Hepatocyte (in vitro differentiated cells): ENCODE measurements around the gene DCXR. TPM values are rescaled to one million over a fixed set of nuclear protein-coding genes. Genes with fewer than 3 reads are reported as not detected.

Experiments
- DNase-seq: peaks from one replicate; pipeline ENCODE4 v3.0.0-alpha.2; 2016; ENCODE audit warnings: low spot score
- H2AFZ ChIP-seq: fragments of 200-600 bp; sonication (generic); 2 replicates; pipeline ENCODE4 v1.6.0; 2016; ENCODE audit warnings: antibody characterized with exemption, mild to moderate bottlenecking
- H3K27ac ChIP-seq: fragments of 200-600 bp; sonication (generic); 2 replicates; pipeline ENCODE4 v1.5.1; 2016; ENCODE audit warnings: mild to moderate bottlenecking
- H3K27me3 ChIP-seq: fragments of 200-600 bp; sonication (generic); 2 replicates; pipeline ENCODE4 v1.6.1; 2016
- H3K36me3 ChIP-seq: fragments of 200-600 bp; sonication (generic); replicated peaks from 2 replicates; pipeline ENCODE4 v1.5.1; 2016; ENCODE audit warnings: low read depth; ENCODE audit not compliant: insufficient read depth
- H3K4me1 ChIP-seq: fragments of 200-600 bp; sonication (generic); 2 replicates; pipeline ENCODE4 v1.5.1; 2016; ENCODE audit warnings: mild to moderate bottlenecking, moderate library complexity; ENCODE audit not compliant: insufficient read depth
- H3K4me2 ChIP-seq: fragments of 200-600 bp; sonication (generic); 2 replicates; pipeline ENCODE4 v1.6.0; 2016
- H3K4me3 ChIP-seq: fragments of 200-600 bp; sonication (generic); 2 replicates; pipeline ENCODE4 v1.5.1; 2016; ENCODE audit warnings: mild to moderate bottlenecking
- H3K79me2 ChIP-seq: fragments of 200-600 bp; sonication (generic); 2 replicates; pipeline ENCODE4 v1.6.0; 2017; ENCODE audit warnings: mild to moderate bottlenecking
- H3K9me2 ChIP-seq: fragments of 200-600 bp; sonication (generic); replicated peaks from 2 replicates; pipeline ENCODE4 v1.6.0; 2017; ENCODE audit warnings: mild to moderate bottlenecking; ENCODE audit not compliant: insufficient read depth
- H3K9me3 ChIP-seq: fragments of 200-600 bp; sonication (generic); 2 replicates; pipeline ENCODE4 v1.5.1; 2016; ENCODE audit warnings: low read depth, mild to moderate bottlenecking
- H4K20me1 ChIP-seq: fragments of 200-600 bp; sonication (generic); 2 replicates; pipeline ENCODE4 v1.6.0; 2016; ENCODE audit warnings: mild to moderate bottlenecking; ENCODE audit not compliant: insufficient read depth, poor library complexity, severe bottlenecking
- CTCF ChIP-seq: fragments of 200-600 bp; sonication (generic); IDR thresholded peaks from 2 replicates; pipeline ENCODE4 v1.5.1; 2016; ENCODE audit warnings: antibody characterized with exemption, mild to moderate bottlenecking; ENCODE audit not compliant: poor library complexity
- EZH2 ChIP-seq: fragments of 200-600 bp; sonication (generic); IDR thresholded peaks from 2 replicates; pipeline ENCODE4 v1.6.1; 2016; ENCODE audit warnings: antibody characterized with exemption, mild to moderate bottlenecking, borderline replicate concordance
- EZH2phosphoT487 ChIP-seq: fragments of 200-600 bp; sonication (generic); IDR thresholded peaks from one replicate; pipeline ENCODE4 v1.6.1; 2018; ENCODE audit warnings: antibody characterized with exemption, mild to moderate bottlenecking, low read depth, moderate library complexity; ENCODE audit not compliant: unreplicated experiment, severe bottlenecking
- WGBS: methylation state at CpG from one replicate; pipeline ENCODE4 v1.1.6; 2016; ENCODE audit warnings: low lambda C conversion rate; ENCODE audit errors: missing lambda C conversion rate; 5-methylcytosine and 5-hydroxymethylcytosine counted together
- polyA plus RNA-seq: library from polyadenylated mRNA; unstranded; fragments of >200 nt; fragmentation: Nextera tagmentation; extraction: Ambion mirVana; gene quantifications from 2 replicates; pipeline ENCODE4 v1.2.1, GENCODE V29; 2016
- total RNA-seq: library from RNA; depleted of rRNA; stranded (reverse); fragments of >200 nt; gene quantifications from 2 replicates; pipeline ENCODE4 v1.2.3, GENCODE V29; 2014

Gene DCXR
- total and polyA plus RNA-seq, 2 experiments from 2014 or later = 118 to 207 TPM

- H3K4me1 ChIP-seq = no peaks in the 10 kb centered on the region
- no peak overlapping the region for H3K4me2 ChIP-seq
- H3K9me2 ChIP-seq = no peaks in the 10 kb centered on the region
- no peaks in the 10 kb centered on the region for H3K79me2 ChIP-seq
- no peaks in the 10 kb centered on the region for H3K27me3 ChIP-seq
- no peaks in the 10 kb centered on the region for H3K9me3 ChIP-seq
- H3K4me3 ChIP-seq = no peak overlapping the region
- DNase-seq = no peak
- no peak overlapping the region for H3K27ac ChIP-seq
- no peak overlapping the region for H2AFZ ChIP-seq
- WGBS = 93% methylated on average over 35 of the region's 36 CpGs
- TF ChIP-seq CTCF (no peak), EZH2phosphoT487 (no peak), EZH2 (no peak)
- H3K36me3 ChIP-seq = no peaks in the 10 kb centered on the region
- peaks cover 3% of the 10 kb centered on the region for H4K20me1 ChIP-seq
Observed at GRCh38 chr17:82080048-82080788, 42.7 kb upstream of the DCXR start.

- 98% methylated on average over 37 of the region's 47 CpGs for WGBS
- no peaks in the 10 kb centered on the region for H3K27me3 ChIP-seq
- TF ChIP-seq EZH2 = no peak
- TF ChIP-seq CTCF = no peak
- TF ChIP-seq EZH2phosphoT487 = no peak
- no peaks in the 10 kb centered on the region for H3K9me3 ChIP-seq
- H3K9me2 ChIP-seq = no peaks in the 10 kb centered on the region
- H2AFZ ChIP-seq = no peak overlapping the region
- no peak for DNase-seq
- no peaks in the 10 kb centered on the region for H3K4me1 ChIP-seq
- H4K20me1 ChIP-seq = peaks cover 3% of the 10 kb centered on the region
- no peak overlapping the region for H3K4me3 ChIP-seq
- no peak overlapping the region for H3K4me2 ChIP-seq
- H3K27ac ChIP-seq = no peak overlapping the region
- no peaks in the 10 kb centered on the region for H3K79me2 ChIP-seq
- H3K36me3 ChIP-seq = no peaks in the 10 kb centered on the region
Observed at GRCh38 chr17:82079001-82079677, 41.6 kb upstream of the DCXR start.

DNA sequence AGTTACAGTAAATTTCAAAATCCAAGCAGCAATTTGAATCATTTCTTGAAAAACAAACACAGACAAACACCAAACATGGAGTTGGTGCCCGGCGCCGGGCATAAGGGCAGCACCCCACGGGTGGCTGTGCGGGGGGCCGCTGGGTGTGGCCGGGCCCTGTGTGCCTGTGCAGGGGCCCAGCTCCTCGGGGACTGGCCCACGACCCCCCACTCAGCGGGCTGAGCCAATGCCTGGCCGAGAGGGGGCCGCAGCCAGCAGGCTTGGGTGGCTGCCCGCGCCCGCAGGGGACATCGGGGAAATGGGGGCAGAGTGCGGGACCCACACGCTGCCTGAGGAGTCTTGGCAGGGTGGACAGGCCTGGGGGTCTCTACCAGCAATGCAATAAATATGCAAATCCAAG is 40.9 kb upstream of the DCXR start:
- no peaks in the 10 kb centered on the region for H3K36me3 ChIP-seq
- no peaks in the 10 kb centered on the region for H3K4me1 ChIP-seq
- no peak for DNase-seq
- no peaks in the 10 kb centered on the region for H3K9me2 ChIP-seq
- H2AFZ ChIP-seq = no peak overlapping the region
- H3K27me3 ChIP-seq = no peaks in the 10 kb centered on the region
- no peak overlapping the region for H3K27ac ChIP-seq
- peaks cover 3% of the 10 kb centered on the region for H4K20me1 ChIP-seq
- H3K79me2 ChIP-seq = no peaks in the 10 kb centered on the region
- H3K4me2 ChIP-seq = no peak overlapping the region
- no peak overlapping the region for H3K4me3 ChIP-seq
- TF ChIP-seq CTCF = no peak
- no peak for TF ChIP-seq EZH2phosphoT487
- no peak for TF ChIP-seq EZH2
- H3K9me3 ChIP-seq = no peaks in the 10 kb centered on the region
- 97% methylated on average over 17 of the region's 18 CpGs for WGBS
